Activated CD8-positive, alpha-beta memory T cell treated with anti-CD3 and anti-CD28 coated beads, Interleukin-2, amount 50 U/mL, for 24 hours (primary cell): ENCODE measurements around the gene ABLIM3.

Experiments
- DNase-seq: peaks from one replicate; pipeline ENCODE4 v3.0.0-alpha.2; 2020; ENCODE audit errors: extremely low read depth

ABLIM3 gene

DNA sequence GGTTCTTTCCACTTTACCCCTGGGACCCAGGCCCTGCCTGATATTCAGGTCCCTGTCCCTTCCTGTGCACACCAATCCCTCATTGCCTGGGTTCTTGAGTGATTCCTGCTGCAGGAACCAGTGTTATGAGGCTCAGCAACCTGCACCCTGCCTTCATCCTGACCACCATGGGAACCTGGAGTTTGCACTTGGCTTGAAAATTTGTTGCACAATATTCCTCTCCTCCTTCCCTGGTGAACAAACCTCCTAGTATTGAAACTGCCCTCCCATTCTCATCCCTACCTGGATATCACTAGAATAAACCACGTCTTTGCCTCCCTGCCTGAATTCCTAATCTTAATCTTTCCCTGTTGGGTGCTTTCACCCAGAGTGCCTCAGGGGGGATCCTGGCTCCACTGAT, 78.3 kb downstream of the ABLIM3 start:
- no peak for DNase-seq

DNA sequence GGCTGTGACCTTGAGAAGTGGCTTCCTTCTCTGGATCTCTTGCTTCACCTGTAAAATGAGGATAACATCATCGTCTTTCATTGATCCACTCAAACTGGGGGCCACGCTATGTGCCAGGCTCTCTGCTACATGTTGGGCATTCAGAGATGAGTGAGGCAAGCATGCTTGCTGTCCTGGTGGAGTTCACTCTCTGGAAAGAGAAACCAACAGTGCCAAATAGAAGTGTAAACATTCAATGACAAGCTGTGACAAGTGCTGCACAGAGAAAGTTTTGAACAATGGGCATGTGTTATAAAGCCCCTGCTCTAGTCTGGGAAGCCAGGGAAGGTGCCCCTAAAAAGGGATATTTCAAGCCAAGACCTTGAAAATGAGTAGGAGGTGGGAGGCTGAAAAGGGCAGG, 79.5 kb downstream of the ABLIM3 start:
- no peak for DNase-seq

DNA sequence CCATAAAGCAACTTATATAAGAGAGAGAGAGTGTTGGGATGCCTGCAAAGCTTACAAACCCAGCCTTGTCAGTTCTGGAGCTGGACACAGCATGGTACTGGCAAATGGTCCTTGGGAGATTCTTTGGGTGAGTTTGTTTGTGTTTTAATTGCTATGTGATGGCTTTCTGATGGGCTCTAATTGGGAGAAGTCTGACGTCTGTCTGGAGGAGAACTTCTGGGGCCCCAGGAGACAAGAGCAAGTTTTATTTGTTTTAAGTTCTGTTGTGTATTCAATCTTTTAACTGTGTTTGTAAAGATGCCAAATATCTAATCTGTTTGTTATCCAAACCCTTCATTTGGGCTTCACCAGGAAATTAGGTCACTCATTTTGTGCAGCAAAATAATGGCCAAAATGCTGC, 80.0 kb downstream of the ABLIM3 start:
- no peak for DNase-seq

DNA sequence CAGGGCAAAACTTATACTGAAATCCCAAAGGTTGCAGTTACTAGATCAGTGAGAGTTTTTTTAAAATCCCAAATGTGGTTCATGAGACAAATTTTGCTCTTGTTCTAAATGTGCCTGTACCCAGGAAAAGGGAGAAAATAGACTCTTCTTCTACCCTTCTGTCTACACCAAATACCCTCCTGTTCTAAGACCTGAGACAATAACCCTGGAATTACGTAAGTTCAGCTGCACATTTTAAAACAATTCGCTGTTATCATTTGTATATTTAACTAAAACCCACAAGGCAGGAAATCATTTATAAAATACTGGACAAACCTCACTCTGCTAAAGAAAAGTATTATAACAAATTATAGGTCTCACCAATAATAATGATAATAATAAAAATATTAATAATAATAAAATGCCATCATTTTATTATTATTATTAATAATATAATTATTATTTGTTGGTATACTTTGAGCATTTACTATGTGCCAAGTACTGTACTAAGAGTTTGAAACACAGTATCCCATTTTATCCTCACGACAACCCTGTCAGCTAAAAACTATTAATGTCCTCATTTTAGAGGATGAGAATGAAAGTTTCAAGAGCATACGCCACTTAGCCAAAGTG, 80.5 kb downstream of the ABLIM3 start:
- no peak for DNase-seq

DNA sequence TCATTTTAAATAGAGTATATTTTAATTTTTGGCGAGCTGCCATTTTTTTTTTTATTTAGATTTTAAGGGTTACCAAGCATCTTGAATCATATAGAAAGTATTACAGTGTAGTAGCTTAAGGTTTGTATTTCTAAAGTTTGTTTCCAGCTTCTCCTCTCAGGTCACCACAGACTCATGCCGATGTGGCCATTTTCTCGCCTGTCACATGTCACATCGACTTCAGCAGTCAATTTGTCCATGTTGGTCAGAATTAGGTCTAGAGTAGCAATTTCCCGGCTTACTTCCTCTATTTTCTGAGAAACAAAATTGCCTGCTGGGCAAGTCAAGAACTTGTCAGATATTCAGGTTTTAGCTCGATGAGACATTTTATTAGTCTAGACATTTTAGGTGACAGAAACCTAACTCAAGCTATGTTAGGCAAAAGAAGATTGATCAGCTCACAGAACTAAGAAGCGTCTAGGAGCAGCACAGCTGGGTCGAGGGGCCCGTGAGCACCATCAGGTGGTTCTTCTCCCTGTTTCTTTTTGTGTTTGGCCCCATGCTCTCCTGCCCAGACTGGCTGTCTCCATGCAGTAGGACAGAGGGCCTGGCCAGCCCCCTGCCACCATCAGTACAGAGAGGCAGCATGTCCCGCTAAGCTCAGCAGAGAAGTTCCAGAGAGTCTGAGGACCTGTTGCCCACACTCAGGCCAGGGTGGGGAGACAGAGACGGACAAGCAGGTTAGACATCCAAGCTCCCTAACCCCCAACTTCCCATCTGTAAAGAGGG, 82.0 kb downstream of the ABLIM3 start:
- no peak for DNase-seq

DNA sequence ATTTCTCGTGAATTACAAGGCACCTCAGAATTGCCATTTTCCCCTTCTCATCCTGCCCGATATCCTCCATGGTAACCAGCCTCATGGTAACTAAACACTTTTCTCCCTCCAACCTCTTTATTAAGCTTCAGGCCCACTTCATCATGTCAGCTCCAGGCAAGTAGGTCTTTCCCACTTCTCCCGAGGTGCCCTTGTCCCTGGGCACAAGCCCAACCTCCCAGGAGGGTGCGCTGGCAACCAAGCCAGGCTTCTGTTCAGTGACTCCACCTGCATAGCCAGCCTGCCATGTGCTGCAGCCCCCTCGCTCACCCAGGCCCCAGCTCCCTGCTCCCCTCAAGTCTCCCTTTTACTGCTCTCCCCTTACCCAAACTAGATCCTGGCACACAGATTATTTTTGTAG, 83.0 kb downstream of the ABLIM3 start:
- DNase-seq, result no peak

DNA sequence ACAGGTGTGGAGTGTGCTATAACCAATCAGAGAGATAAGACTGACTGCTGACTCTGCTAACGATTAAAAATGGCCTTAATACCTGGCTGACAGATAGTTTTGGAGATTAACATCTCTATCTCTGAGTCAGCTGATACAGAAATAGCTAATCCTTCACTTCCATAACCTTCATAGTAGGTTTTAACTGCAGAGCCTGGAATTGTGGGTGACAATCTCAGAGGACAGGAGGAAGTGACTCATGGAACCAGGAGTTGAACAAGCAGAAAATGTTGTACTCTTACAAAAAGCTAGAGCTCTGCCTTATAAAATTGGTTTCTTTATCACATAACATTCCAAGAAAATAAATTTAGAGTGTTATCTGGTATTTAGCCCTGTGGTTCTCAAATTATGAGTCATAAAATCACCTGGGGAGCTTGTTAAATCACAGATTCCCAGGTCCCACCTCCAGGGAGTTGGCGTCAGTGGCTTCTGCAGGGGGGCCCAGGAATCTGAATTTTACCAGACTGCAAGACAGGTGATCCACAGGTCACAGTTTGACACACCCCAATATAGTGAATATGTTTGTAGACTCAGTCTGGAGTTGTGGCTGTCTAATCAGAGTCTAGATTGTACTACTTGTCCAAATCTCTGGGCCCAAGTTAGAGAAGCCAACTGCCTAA, 86.0 kb downstream of the ABLIM3 start:
- DNase-seq, result no peak

DNA sequence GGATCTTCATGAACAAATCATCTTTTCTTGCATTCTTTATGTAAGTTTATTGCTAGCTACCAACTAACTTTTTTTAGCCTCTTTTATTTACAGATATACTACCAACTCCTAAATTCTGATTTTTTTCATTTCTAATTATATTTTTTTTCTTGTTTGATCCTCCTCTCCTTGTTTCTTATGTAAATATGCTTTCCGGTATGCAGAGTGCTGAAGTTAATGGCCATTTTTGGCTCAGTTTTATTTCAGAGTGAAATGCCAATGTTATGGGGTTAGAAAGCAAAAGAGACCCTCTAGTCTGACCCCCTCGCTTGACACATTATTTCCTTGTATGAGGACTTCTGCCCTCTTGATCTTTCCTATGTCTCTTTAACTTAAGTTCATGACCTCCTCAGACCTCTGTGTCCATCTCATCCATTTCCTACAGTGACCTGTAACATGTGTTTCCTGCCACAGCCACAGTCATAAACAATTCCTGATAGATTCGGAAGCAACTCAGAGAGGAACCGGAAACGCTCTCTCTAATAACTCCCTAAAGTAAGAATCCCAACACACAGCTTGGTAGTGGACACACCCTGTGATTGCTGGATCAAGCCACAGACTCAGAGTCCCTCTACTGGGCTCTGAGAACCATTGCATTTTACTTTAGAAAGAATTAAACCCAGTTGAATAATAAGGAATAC, 87.5 kb downstream of the ABLIM3 start:
- no peak for DNase-seq

DNA sequence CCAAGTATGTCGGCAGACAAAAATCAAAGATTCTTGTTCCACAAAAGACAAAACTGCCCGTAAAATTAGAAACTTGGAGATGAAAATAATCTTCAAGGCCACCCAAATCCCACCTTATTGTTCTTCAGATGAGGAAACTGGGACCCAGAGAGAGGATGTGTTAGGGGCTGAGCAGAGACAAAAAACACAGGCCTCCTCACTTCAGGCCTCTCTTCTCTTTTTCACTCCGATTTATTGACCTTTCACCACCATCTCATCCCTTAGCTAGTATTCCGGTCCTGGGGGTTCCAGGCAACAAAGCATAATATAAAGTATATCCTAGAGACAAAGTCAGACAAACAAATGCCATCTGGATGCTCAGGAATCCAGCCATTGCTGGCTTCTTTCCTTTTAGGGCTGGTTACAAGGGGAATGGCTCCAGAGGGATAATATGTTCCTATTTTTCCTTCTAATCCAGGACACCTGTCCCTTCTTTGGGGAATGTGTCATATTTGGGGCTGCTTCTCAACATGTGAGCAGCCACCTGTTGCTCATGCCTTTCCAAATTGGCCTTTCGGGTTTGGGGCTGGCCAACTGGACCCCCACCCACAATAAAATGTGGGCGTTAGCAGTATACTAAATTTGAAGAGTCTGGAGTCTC, 88.1 kb downstream of the ABLIM3 start:
- DNase-seq, result no peak

DNA sequence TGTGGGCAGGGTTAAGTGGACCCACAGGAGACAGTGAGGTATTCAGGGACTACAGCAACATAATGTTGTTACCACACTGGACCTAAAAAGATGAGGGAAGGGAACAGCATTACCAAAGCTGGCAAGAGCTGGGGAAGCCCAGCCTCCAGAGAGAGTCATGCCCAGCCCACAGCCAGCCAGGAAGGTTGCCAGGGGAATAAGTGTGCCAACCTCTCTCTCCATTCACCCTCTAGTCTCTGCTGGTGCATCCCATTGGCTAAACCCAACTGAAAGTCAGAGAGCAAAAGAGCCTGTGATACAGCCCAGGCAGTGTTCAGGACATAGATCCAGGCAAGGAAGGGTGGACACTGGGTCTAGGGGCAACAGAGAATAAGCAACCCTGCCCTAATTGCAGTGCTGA, 94.5 kb downstream of the ABLIM3 start:
- no peak for DNase-seq

DNA sequence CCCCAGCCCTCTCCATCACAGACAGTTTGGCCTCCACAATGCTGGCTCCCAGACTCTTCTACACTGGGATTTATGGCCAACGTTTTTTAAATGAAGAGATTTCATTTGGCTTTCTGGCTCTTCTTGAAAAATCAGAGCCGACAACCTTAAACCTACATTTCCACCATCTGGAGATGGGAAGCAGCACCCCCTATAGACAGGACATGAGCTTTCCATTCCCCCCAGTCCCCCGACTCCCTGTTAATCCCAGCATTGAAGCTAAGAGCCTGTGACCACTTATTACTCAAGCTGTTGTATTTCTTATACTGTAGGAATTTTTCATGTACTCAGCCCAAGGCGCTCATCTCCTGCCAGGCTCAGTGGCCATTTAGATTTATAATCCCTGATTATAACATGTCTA, 96.4 kb downstream of the ABLIM3 start:
- no peak for DNase-seq

DNA sequence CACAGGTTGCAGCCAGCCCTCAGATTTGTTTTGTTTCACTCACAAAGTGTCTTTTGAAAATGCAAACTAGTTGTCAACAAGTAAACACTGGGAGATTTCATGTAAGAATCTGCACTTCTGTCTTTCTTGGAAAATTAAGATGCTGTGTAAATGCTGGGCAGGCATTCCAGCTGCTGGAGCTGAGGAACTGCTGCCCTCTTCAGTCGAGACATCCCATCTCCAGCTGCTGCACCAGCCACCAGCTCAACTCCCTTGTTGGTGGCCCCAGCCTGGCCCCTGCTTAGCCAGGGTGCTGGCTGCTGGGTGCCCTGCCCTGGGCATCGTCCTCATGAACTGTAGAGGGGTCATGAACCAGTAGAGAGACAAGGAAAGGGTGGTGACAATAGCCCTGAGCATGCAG, 97.2 kb downstream of the ABLIM3 start:
- no peak for DNase-seq

DNA sequence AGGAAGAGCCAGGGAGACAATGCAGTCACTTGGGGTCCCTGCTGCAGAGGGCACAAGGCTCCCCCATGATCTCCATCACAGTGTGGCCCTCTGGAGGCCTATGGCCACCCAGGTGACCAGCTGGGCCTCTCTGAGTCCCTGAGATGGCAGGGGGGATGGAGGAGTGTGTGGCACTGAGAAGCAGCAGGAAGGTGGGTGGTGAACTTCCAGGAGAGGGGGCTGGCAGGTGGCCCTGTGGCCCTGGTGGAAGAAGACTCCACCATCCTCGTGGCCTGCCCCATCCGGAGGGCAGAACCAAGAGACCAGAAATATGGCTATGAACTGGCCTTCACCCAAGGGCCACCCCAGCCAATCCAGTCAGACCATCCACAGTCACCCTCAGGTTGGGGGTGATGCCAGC, 98.6 kb downstream of the ABLIM3 start:
- no peak for DNase-seq

DNA sequence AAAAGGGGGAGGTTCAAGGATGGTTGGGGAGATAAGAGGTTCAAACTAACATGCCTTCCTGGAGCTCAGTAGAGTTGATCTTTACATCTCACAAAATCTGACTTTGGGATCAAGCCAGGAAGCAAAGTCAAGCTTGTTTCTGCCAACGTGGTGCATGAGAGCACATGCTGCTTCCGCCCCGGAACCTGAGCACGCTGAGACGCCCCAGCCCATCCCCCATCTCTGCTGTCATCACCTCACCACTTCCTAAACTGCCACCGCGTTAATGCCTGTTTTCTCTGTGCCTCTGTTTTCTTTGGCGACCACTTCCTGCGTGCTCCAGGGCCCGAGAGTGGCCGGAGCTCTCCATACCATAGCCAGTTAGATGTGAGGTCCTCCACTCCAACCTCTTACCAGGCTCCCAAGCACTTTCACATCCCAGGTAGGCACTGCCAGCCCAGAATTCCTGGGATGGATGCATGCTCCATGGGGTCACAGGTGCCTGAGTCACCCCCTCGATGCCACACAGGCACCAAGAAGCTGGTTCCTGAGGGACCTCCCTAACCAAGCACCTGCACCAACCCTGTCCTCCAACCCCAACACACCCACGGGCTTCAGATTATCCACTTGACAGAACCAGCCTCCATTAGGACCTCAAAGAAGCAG, 99.2 kb downstream of the ABLIM3 start:
- DNase-seq, result peak; percentile 33

DNA sequence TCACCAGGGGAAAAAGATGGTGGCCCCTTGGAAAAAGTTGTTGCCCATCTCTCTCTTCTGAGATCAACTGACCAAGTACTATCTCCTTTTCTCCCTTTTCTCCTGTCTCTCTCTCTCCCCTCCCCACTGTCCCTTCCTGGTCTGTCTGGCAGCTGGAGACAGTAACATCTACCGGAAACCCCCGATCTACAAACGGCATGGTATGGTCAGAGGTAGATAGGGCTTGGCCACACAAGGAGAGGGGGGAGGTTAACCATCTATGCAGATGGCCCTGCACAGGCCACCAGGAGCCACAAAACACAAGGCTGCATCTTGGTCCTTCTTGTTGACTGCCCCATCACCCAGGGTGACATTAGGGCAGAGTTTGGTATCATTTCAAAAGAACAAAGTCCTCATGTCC, 101.0 kb downstream of the ABLIM3 start:
- DNase-seq, result no peak

DNA sequence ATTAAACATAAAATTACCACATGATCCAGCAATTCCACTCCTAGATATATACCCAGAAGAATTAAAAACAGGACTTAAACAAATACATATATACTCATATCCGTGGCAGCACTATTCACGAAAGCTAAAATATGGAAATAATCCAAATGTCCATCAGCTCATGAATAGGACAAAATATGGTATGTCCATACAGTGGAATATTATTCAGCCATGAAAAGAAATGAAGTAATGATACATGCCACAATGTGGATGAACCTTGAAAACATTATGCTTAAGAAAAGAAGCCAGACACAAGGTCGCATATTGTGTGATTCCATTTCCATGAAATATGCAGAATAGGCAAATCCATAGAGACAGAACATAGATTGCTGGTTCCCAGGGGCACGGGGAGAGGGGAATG, 105.6 kb downstream of the ABLIM3 start:
- no peak for DNase-seq

DNA sequence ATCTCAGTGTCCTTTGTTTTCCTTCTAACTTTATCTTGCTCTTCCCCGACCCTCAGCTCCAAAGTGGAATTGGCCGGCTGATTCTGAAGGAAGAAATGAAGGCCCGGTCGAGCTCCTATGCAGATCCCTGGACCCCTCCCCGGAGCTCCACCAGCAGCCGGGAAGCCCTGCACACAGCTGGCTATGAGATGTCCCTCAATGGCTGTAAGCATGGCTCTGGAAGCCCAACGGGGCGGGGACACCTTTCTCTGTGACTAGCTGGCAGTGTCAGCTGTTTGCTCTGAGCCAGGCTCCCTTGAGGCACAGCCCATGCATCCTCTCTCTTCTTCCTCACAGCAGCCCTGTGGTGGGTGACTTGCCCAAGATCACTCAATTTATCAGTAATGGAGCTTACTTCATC, 106.4 kb downstream of the ABLIM3 start:
- DNase-seq, result no peak

DNA sequence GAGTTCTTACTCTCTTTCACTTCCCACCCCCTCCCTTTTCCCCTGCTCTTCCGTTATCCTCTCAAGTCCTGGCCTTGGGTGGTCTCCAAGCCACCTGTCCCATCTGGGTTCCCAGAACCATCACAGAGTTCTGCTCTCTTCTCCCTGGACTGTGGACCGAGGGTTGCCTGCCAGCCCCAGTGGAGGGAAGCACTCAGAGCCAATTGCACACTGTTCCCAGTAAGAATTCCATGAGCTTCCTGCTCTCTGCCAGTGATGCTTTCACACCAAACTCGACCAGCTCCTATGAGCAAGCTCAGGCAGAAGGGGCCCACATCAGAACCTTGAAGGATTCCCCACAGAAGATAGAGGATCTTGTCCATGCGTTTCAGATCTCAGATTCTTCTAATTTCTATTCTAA, 110.3 kb downstream of the ABLIM3 start:
- no peak for DNase-seq

DNA sequence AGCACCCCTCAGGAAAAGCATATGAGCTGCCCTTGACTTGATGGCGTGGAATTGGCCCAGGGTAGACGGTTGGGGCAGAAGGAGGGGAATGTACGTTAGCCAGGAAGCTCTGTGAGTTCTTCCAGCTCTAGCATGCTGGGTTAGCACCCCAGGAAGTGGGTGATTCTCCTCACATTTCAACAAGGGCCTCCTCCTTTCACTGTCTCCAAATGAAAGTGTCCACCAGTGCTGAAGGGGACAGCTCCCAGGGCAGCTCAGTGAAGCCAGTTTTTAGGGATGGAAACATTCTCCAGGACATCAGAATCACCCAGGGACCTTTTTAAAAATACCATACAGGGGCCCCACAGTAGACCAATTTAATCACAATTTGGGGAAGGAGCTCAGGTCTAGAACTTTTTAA, 113.2 kb downstream of the ABLIM3 start:
- no peak for DNase-seq

DNA sequence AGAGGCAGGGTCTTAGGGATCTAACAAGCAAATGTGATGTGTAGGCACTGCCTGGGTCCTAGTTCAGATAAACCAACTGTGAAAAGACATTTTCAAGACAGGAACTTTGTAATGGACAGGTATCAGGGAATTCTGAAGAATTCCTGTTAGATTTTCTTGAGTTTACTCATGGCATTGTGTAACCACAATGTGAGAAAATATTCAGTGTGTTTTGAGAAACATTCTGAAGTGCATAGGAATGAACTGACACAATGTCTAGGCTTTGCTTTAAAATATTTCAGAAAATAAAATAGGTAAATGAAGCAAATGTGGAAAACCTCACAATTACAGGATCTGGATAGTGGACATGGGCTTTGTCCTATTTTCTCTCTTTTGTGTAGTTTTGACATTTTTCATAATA, 115.2 kb downstream of the ABLIM3 start:
- no peak for DNase-seq

DNA sequence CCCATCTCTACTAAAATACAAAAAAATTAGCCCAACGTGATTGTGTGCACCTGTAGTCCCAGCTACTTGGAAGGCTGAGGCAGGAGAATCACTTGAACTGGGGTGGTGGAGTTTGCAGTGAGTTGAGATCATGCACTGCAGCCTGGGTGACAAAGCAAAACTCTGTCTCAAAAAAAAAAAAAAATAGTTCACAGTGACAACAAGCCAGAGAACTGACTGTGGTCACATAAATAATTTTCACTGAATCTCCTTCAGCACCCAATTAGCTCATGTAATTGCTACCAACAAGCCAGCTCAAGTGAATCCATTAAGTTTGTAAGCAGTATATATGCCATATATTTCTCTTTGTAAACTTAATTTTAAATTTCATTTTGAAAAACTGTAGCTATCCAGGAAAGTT, 115.8 kb downstream of the ABLIM3 start:
- no peak for DNase-seq
